Loucy (cell line): ENCODE results near the gene GRIA3.

ENCODE experiments used
- H2AFZ ChIP-seq: fragments of 200-600 bp; sonication (generic); 2 replicates; pipeline ENCODE4 v1.6.0; 2016; ENCODE audit warnings: antibody characterized with exemption, mild to moderate bottlenecking, low read length, moderate library complexity
- H3F3A ChIP-seq: fragments of 200-600 bp; 2 replicates; pipeline ENCODE4 v1.6.0; 2016; ENCODE audit warnings: antibody characterized with exemption, low read depth, mild to moderate bottlenecking
- H3K27me3 ChIP-seq: fragments of 200-600 bp; sonication (generic); 2 replicates; pipeline ENCODE4 v1.6.1; 2014; ENCODE audit warnings: low read length, mild to moderate bottlenecking; ENCODE audit not compliant: insufficient read depth, poor library complexity, severe bottlenecking
- H3K36me3 ChIP-seq: fragments of 200-600 bp; sonication (generic); 2 replicates; pipeline ENCODE4 v1.6.1; 2016; ENCODE audit warnings: low read length; ENCODE audit not compliant: insufficient read depth
- H3K4me1 ChIP-seq: fragments of 200-600 bp; sonication (generic); 2 replicates; pipeline ENCODE4 v1.5.1; 2014; ENCODE audit warnings: low read length, mild to moderate bottlenecking; ENCODE audit not compliant: insufficient read depth, poor library complexity, severe bottlenecking
- H3K4me2 ChIP-seq: fragments of 200-600 bp; sonication (generic); 2 replicates; pipeline ENCODE4 v1.6.0; 2014; ENCODE audit warnings: antibody characterized with exemption, low read length, low read depth, mild to moderate bottlenecking; ENCODE audit not compliant: poor library complexity, severe bottlenecking
- H3K4me3 ChIP-seq: fragments of 200-600 bp; sonication (generic); 2 replicates; pipeline ENCODE4 v1.5.1; 2014; ENCODE audit warnings: low read length, mild to moderate bottlenecking, mixed read lengths; ENCODE audit not compliant: poor library complexity, severe bottlenecking
- H3K79me2 ChIP-seq: fragments of 200-600 bp; sonication (generic); 2 replicates; pipeline ENCODE4 v1.6.1; 2014; ENCODE audit warnings: low read length; ENCODE audit not compliant: insufficient read depth
- H3K9ac ChIP-seq: fragments of 200-600 bp; sonication (generic); 2 replicates; pipeline ENCODE4 v1.6.0; 2014; ENCODE audit warnings: mild to moderate bottlenecking, low read depth, low read length, moderate library complexity; ENCODE audit not compliant: poor library complexity, severe bottlenecking
- H3K9me2 ChIP-seq: fragments of 200-600 bp; sonication (generic); replicated peaks from 2 replicates; pipeline ENCODE4 v1.6.1; 2016; ENCODE audit warnings: low read depth, low read length, mixed read lengths
- H3K9me3 ChIP-seq: fragments of 200-600 bp; sonication (generic); 2 replicates; pipeline ENCODE4 v1.6.1; 2014; ENCODE audit warnings: mild to moderate bottlenecking, antibody characterized with exemption, low read length, low read depth; ENCODE audit not compliant: insufficient read depth
- H4K20me1 ChIP-seq: fragments of 200-600 bp; sonication (generic); 2 replicates; pipeline ENCODE4 v1.6.0; 2014; ENCODE audit warnings: antibody characterized with exemption, low read length, mild to moderate bottlenecking; ENCODE audit not compliant: insufficient read depth, poor library complexity, severe bottlenecking
- CTCF ChIP-seq: fragments of 200-600 bp; sonication (generic); conservative IDR thresholded peaks from 2 replicates; pipeline ENCODE4 v1.5.1; 2014; ENCODE audit warnings: mild to moderate bottlenecking, antibody characterized with exemption, low read length
- EZH2phosphoT487 ChIP-seq: fragments of 200-600 bp; IDR thresholded peaks from 2 replicates; pipeline ENCODE4 v1.6.1; 2018; ENCODE audit warnings: antibody characterized with exemption, mild to moderate bottlenecking, moderate library complexity, borderline replicate concordance

Gene GRIA3

GRCh38 chrX:123237271-123237670 lies 53.2 kb downstream of the GRIA3 start:
- Histone ChIP-seq H4K20me1 (no peaks in the 10 kb centered on the region), H3K4me3 (no peak overlapping the region), H3F3A (no peaks in the 10 kb centered on the region), H3K9me3 (no peaks in the 10 kb centered on the region), H3K27me3 (no peaks in the 10 kb centered on the region), H3K4me2 (no peak overlapping the region), H3K9me2 (no peaks in the 10 kb centered on the region), H3K79me2 (no peaks in the 10 kb centered on the region), H3K4me1 (no peaks in the 10 kb centered on the region), H3K9ac (no peak overlapping the region), H2AFZ (no peak overlapping the region), H3K36me3 (no peaks in the 10 kb centered on the region)
- no peak for TF ChIP-seq CTCF
- no peak for TF ChIP-seq EZH2phosphoT487

GRCh38 chrX:123254457-123254856 lies 70.4 kb downstream of the GRIA3 start:
- H3K4me1 ChIP-seq: no peaks in the 10 kb centered on the region
- no peaks in the 10 kb centered on the region for H3K9me3 ChIP-seq
- TF ChIP-seq EZH2phosphoT487: no peak
- TF ChIP-seq CTCF: no peak

GRCh38 chrX:123256378-123256777 lies 72.3 kb downstream of the GRIA3 start:
- H3K27me3 ChIP-seq: no peaks in the 10 kb centered on the region
- TF ChIP-seq CTCF (no peak), EZH2phosphoT487 (no peak)
- no peak overlapping the region for H3K9ac ChIP-seq
- no peak overlapping the region for H2AFZ ChIP-seq
- no peaks in the 10 kb centered on the region for H3K79me2 ChIP-seq
- H3K9me2 ChIP-seq: no peaks in the 10 kb centered on the region
- H3F3A ChIP-seq: no peaks in the 10 kb centered on the region
- no peaks in the 10 kb centered on the region for H4K20me1 ChIP-seq
- H3K4me2 ChIP-seq: no peak overlapping the region
- H3K9me3 ChIP-seq: no peaks in the 10 kb centered on the region
- H3K4me1 ChIP-seq: no peaks in the 10 kb centered on the region
- H3K36me3 ChIP-seq: no peaks in the 10 kb centered on the region
- H3K4me3 ChIP-seq: no peak overlapping the region

More at GRCh38 chrX:123254457-123254856, 70.4 kb downstream of the GRIA3 start:
- Histone ChIP-seq H3K4me3 (no peak overlapping the region), H3K4me2 (no peak overlapping the region), H3K36me3 (no peaks in the 10 kb centered on the region), H2AFZ (no peak overlapping the region), H3F3A (no peaks in the 10 kb centered on the region), H3K9me2 (no peaks in the 10 kb centered on the region), H3K9ac (no peak overlapping the region), H3K79me2 (no peaks in the 10 kb centered on the region), H4K20me1 (no peaks in the 10 kb centered on the region), H3K27me3 (no peaks in the 10 kb centered on the region)
